DOHH2 (cell line): ENCODE measurements around the gene HMSD.

ENCODE experiments used
- H3F3A ChIP-seq: fragments of 200-600 bp; sonication (generic), shearing (Covaris generic); 2 replicates; pipeline ENCODE4 v1.6.0; 2016; ENCODE audit warnings: antibody characterized with exemption, mild to moderate bottlenecking; ENCODE audit not compliant: control insufficient read depth, insufficient read depth
- H3K27ac ChIP-seq: fragments of 200-600 bp; sonication (generic); 2 replicates; pipeline ENCODE4 v1.5.1; 2014; ENCODE audit warnings: low read depth, mild to moderate bottlenecking, low read length, moderate library complexity
- H3K27me3 ChIP-seq: fragments of 200-600 bp; sonication (generic); 2 replicates; pipeline ENCODE4 v1.6.1; 2014; ENCODE audit warnings: mild to moderate bottlenecking, low read length, mixed read lengths; ENCODE audit not compliant: control insufficient read depth
- H3K36me3 ChIP-seq: fragments of 200-600 bp; sonication (generic); 2 replicates; pipeline ENCODE4 v1.6.1; 2014; ENCODE audit warnings: mild to moderate bottlenecking, low read length, moderate library complexity, mixed read lengths; ENCODE audit not compliant: control insufficient read depth
- H3K4me1 ChIP-seq: fragments of 200-600 bp; sonication (generic); 2 replicates; pipeline ENCODE4 v1.6.1; 2014; ENCODE audit warnings: mild to moderate bottlenecking, low read length, mixed read lengths; ENCODE audit not compliant: control insufficient read depth
- H3K4me2 ChIP-seq: fragments of 200-600 bp; sonication (generic); 2 replicates; pipeline ENCODE4 v1.6.0; 2014; ENCODE audit warnings: mild to moderate bottlenecking, low read length, moderate library complexity
- H3K4me3 ChIP-seq: fragments of 200-600 bp; sonication (generic); 2 replicates; pipeline ENCODE4 v1.5.1; 2014; ENCODE audit warnings: mild to moderate bottlenecking, low read length, mixed read lengths
- H3K79me2 ChIP-seq: fragments of 200-600 bp; sonication (generic); 2 replicates; pipeline ENCODE4 v1.6.1; 2014; ENCODE audit warnings: mild to moderate bottlenecking, low read length, mixed read lengths; ENCODE audit not compliant: control insufficient read depth
- H3K9me2 ChIP-seq: fragments of 200-600 bp; sonication (generic); replicated peaks from 2 replicates; pipeline ENCODE4 v1.6.1; 2014; ENCODE audit warnings: mild to moderate bottlenecking, low read length, mixed read lengths; ENCODE audit not compliant: control insufficient read depth
- H3K9me3 ChIP-seq: fragments of 200-600 bp; sonication (generic); 2 replicates; pipeline ENCODE4 v1.6.1; 2014; ENCODE audit warnings: antibody characterized with exemption, low read length, mixed read lengths; ENCODE audit not compliant: control insufficient read depth, insufficient read depth
- H4K20me1 ChIP-seq: fragments of 200-600 bp; sonication (generic); 2 replicates; pipeline ENCODE4 v1.6.0; 2014; ENCODE audit warnings: low read depth, mild to moderate bottlenecking, antibody characterized with exemption, low read length, moderate library complexity; ENCODE audit not compliant: control insufficient read depth, insufficient read depth
- EZH2phosphoT487 ChIP-seq: fragments of 200-600 bp; sonication (generic); IDR thresholded peaks from 2 replicates; pipeline ENCODE4 v1.6.1; 2017; ENCODE audit warnings: borderline replicate concordance, mild to moderate bottlenecking, antibody characterized with exemption, low read length, moderate library complexity, mixed read lengths
- TF ChIP-seq, protein P1 (sequence below): fragments of 200-600 bp; sonication (generic); IDR thresholded peaks from one replicate; pipeline ENCODE4 v1.5.1; 2014; ENCODE audit warnings: antibody characterized with exemption, mild to moderate bottlenecking, low read depth, low read length; ENCODE audit not compliant: poor library complexity, severe bottlenecking

HMSD gene

GRCh38 chr18:63961435-63961980 lies 12.4 kb downstream of the HMSD start:
- TF ChIP-seq, protein P1, sequence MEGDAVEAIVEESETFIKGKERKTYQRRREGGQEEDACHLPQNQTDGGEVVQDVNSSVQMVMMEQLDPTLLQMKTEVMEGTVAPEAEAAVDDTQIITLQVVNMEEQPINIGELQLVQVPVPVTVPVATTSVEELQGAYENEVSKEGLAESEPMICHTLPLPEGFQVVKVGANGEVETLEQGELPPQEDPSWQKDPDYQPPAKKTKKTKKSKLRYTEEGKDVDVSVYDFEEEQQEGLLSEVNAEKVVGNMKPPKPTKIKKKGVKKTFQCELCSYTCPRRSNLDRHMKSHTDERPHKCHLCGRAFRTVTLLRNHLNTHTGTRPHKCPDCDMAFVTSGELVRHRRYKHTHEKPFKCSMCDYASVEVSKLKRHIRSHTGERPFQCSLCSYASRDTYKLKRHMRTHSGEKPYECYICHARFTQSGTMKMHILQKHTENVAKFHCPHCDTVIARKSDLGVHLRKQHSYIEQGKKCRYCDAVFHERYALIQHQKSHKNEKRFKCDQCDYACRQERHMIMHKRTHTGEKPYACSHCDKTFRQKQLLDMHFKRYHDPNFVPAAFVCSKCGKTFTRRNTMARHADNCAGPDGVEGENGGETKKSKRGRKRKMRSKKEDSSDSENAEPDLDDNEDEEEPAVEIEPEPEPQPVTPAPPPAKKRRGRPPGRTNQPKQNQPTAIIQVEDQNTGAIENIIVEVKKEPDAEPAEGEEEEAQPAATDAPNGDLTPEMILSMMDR, result no peak
- TF ChIP-seq EZH2phosphoT487, result no peak
- Histone ChIP-seq H4K20me1 (no peaks in the 10 kb centered on the region), H3K4me2 (no peak overlapping the region), H3K4me1 (no peaks in the 10 kb centered on the region), H3K79me2 (no peaks in the 10 kb centered on the region), H3K4me3 (no peak overlapping the region), H3F3A (no peaks in the 10 kb centered on the region), H3K36me3 (no peaks in the 10 kb centered on the region), H3K9me3 (no peaks in the 10 kb centered on the region), H3K9me2 (no peaks in the 10 kb centered on the region), H3K27me3 (peaks cover 18% of the 10 kb centered on the region), H3K27ac (no peak overlapping the region)

- Histone ChIP-seq H3K4me2 (no peak overlapping the region), H3K4me1 (no peaks in the 10 kb centered on the region), H3K9me3 (no peaks in the 10 kb centered on the region), H3K27ac (no peak overlapping the region), H3K27me3 (peaks cover 18% of the 10 kb centered on the region), H4K20me1 (no peaks in the 10 kb centered on the region), H3K4me3 (no peak overlapping the region), H3K79me2 (no peaks in the 10 kb centered on the region), H3F3A (no peaks in the 10 kb centered on the region), H3K9me2 (no peaks in the 10 kb centered on the region), H3K36me3 (no peaks in the 10 kb centered on the region)
- no peak for TF ChIP-seq EZH2phosphoT487
- TF ChIP-seq, protein P1, result no peak
Observed at GRCh38 chr18:63962137-63962536, 13.0 kb downstream of the HMSD start.

DNA sequence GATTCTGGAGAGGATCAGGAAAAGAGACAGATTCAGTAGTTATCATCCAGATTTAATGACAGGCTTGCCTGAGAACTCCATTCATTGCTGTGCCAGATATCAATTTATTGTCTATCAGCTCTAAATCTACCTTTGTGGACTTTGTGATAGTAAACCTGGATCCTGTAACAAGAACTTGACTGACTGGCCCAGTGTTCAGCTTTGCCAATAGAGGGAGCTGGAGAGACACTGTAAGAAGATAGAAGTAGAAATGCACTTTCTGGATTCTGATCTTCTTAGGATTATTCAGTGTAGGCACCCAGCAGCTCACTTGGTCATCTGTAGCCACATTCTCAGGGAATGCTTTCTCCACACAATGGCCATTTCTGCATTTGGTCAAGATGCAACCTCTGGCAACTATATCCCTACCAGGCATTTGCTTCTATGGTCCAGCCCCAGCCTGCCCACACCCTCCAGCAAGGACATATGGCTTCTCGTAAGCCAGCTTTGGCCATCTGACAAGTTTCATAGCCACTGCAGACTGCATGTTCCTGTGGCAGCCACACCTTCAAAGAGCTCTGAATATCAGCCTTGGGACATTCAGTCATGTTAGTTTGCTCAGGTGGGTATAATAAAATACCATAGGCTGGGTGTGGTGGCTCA lies 14.6 kb downstream of the HMSD start:
- H3K27ac ChIP-seq, result no peak overlapping the region

More for the DNA sequence above, 14.6 kb downstream of the HMSD start:
- Histone ChIP-seq H3K79me2 (no peaks in the 10 kb centered on the region), H4K20me1 (no peaks in the 10 kb centered on the region), H3K9me2 (no peaks in the 10 kb centered on the region), H3K4me1 (no peaks in the 10 kb centered on the region), H3K4me3 (no peak overlapping the region), H3K36me3 (no peaks in the 10 kb centered on the region), H3F3A (no peaks in the 10 kb centered on the region), H3K27me3 (peaks cover 18% of the 10 kb centered on the region), H3K4me2 (no peak overlapping the region), H3K9me3 (no peaks in the 10 kb centered on the region)
- TF ChIP-seq, protein P1, result peak; percentile 84
- no peak for TF ChIP-seq EZH2phosphoT487
